ENCODE measurements around the gene FBRSL1.
"Not testable (repeated sequence)": the region's sequence is repeated elsewhere in the genome, so short reads cannot be mapped to it uniquely, and the experiment has no call there.

Gene FBRSL1

DNA sequence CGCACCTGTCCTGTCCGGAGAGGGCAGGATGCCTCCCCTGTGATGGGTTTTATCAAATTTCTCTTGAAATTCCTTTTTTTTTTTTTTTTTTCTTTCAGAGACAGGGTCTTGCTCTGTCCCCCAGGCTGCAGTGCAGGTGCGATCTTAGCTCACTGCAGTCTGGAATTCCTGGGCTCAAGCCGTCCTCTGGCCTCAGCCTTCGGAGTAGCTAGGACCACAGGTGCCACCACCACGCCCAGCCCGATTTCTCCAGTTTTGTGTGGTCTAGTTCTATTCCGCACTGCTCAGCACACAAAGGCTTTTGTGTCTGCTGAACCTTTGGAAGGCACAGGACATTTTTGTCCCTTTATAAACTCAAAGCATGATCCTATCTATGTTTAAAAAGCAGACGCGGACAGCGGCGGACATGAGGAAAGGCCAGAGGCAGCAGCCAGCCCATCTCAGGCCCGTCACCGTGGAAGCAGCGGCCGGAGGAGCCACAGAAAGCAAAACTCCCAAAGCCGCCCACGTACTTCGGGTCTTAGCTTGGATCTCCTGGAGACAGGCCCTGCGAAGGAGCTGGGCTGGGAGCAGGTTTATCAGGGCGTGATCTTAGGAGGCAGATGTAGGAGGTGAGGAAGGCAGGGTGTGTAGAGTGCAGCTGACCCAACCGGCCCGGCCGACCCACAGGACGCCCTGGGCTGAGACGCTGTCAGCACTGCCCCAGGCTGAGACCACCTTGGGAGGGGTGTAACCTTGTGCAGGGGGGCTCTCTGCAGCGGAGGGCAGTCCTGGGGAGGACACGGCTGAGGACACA is 30.9 kb upstream of the FBRSL1 start:
- TF ChIP-seq, protein P1, sequence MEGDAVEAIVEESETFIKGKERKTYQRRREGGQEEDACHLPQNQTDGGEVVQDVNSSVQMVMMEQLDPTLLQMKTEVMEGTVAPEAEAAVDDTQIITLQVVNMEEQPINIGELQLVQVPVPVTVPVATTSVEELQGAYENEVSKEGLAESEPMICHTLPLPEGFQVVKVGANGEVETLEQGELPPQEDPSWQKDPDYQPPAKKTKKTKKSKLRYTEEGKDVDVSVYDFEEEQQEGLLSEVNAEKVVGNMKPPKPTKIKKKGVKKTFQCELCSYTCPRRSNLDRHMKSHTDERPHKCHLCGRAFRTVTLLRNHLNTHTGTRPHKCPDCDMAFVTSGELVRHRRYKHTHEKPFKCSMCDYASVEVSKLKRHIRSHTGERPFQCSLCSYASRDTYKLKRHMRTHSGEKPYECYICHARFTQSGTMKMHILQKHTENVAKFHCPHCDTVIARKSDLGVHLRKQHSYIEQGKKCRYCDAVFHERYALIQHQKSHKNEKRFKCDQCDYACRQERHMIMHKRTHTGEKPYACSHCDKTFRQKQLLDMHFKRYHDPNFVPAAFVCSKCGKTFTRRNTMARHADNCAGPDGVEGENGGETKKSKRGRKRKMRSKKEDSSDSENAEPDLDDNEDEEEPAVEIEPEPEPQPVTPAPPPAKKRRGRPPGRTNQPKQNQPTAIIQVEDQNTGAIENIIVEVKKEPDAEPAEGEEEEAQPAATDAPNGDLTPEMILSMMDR (IDR thresholded peaks at IDR 0.05; ENCODE audit: control insufficient read depth, insufficient read depth, low read depth, low read length, missing control alignments): no peak
- no peak overlapping the region for H3K4me3 ChIP-seq (ENCODE audit: control insufficient read depth, low read depth, low read length)
- no peak for DNase-seq (ENCODE audit: low read depth)

DNA sequence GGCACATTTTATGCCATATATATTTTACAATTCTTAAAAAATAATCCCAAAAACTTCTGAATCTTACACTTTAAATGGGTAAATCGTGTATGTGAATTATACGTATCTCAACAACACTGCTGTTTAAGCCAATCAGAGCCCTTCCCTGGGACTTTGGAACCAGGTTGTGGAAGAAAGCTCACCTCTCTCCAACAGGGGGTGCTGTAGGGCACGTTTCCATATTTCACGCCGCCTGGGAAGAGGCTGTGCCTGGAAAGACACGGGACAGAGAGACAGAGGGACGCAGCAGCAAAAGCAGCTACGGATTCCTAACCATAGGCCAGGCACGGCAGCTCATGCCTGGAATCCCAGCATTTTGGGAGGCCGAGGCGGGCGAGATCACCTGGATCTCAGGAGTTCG is 29.4 kb upstream of the FBRSL1 start:
- TF ChIP-seq, protein P1 (IDR thresholded peaks at IDR 0.05; ENCODE audit: control insufficient read depth, insufficient read depth, low read depth, low read length, missing control alignments): peak; percentile 21
- DNase-seq (ENCODE audit: low read depth): no peak
- H3K4me3 ChIP-seq (ENCODE audit: control insufficient read depth, low read depth, low read length): no peak overlapping the region

DNA sequence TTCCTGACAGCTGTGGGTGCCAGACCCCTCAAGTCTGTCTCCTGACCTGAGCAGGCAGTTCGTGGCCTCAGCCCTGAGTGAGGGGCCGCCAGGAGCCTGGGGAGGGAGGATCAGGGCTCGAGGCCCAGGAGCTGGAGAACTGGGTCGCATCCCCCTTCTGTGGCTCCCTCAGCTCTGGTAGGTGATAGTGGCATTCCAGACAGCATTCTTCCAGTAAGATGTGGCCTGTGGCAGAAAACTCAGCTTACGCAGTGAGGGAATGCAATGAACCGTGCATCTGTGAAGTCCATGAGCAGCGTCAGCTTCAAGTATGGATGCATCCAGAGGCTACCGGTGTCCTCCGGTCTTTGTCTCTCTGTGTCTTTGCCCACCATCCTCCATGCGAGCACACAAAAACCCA is 28.4 kb upstream of the FBRSL1 start:
- no peak for DNase-seq (ENCODE audit: low read depth)
- TF ChIP-seq, protein P1 (IDR thresholded peaks at IDR 0.05; ENCODE audit: control insufficient read depth, insufficient read depth, low read depth, low read length, missing control alignments): no peak
- no peak overlapping the region for H3K4me3 ChIP-seq (ENCODE audit: control insufficient read depth, low read depth, low read length)

DNA sequence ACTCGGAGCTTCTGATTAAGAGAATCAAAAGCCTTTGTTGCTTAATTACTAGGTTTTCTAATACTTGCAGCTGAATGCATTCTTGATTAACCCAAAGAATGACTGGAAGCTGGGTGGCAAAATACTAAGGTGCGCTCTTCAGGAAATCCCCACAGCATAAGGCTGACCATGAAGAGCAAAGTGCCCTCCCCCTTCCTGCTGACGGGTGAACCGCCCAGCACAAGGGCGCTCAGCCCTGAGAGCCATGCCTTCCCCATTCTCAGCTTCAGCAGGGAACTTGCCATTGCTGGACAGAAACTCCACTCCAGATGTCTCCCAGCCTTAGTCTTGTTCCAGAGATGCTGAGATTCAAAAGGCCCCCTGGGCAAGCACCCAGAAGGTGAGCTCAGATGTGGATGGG is 27.2 kb upstream of the FBRSL1 start:
- no peak overlapping the region for H3K4me3 ChIP-seq (ENCODE audit: control insufficient read depth, low read depth, low read length)
- TF ChIP-seq, protein P1 (IDR thresholded peaks at IDR 0.05; ENCODE audit: control insufficient read depth, insufficient read depth, low read depth, low read length, missing control alignments): no peak
- DNase-seq (ENCODE audit: low read depth): no peak

DNA sequence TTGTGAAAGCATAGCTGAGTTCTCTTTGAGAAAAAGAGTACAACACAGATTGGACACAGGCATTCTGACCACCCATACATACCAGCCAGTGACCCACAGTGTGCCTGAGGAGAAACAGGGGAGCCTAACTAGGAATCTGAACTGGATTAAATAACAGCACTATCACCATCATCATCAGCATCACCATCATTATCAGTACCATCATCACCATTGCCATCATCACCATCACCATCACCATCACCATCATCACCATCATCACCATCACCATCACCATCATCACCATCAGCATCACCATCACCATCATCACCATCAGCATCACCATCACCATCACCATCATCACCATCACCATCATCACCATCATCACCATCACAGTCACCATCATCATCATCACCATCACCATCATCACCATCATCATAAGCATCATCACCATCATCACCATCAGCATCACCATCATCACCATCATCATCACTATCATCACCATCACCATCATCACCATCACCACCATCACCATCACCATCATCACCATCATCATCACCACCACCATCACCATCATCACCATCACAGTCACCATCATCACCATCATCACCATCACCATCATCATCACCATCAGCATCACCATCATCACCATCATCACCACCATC is 26.5 kb upstream of the FBRSL1 start:
- not testable (repeated sequence) for DNase-seq (ENCODE audit: low read depth); H3K4me3 ChIP-seq (ENCODE audit: control insufficient read depth, low read depth, low read length)

DNA sequence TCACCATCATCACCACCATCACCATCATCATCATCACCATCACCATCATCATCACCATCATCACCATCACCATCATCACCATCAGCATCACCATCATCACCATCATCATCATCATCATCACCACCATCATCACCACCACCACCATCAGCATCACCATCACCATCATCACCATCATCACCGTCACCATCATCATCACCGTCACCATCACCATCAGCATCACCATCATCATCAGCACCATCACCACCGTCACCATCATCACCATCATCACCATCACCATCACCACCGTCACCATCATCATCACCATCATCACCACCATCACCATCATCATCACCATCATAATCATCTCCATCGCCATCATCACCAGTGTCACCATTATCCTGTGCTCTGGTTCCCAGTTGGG is 25.6 kb upstream of the FBRSL1 start:
- not testable (repeated sequence) for DNase-seq (ENCODE audit: low read depth); H3K4me3 ChIP-seq (ENCODE audit: control insufficient read depth, low read depth, low read length)

DNA sequence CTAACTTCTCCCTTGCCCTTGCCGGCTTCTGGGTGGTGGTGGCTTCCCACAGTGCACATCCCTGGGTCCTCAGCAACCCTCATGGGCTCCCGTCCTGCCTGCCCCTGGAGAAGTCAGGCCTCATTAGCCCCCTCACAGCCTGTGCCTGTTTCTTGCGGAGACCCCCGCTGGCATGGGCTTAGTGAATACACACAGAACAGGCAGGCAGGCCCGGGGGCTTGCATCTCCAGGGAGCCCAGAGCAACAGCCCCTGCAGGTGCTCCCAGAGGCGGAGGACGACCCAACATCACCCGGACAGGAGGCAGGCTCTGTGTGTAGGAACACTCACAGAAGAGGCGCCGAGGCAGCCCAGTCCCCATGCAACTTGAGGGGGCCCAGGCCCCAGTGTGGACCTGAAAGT is 25.1 kb upstream of the FBRSL1 start:
- DNase-seq (ENCODE audit: low read depth): no peak
- TF ChIP-seq, protein P1 (IDR thresholded peaks at IDR 0.05; ENCODE audit: control insufficient read depth, insufficient read depth, low read depth, low read length, missing control alignments): no peak
- no peak overlapping the region for H3K4me3 ChIP-seq (ENCODE audit: control insufficient read depth, low read depth, low read length)
